HTERT RPE-1 (cell line): ENCODE results near the gene TRAF4.

Source experiments
- in situ Hi-C: fragments of 300-500 bp; cut with MboI; formaldehyde crosslinking; loops from 4 replicates; pipeline ENCODE4 v1.14.3; 2020; ENCODE audit warnings: low sequenced_read_pairs

The TRAF4 gene, protein sequence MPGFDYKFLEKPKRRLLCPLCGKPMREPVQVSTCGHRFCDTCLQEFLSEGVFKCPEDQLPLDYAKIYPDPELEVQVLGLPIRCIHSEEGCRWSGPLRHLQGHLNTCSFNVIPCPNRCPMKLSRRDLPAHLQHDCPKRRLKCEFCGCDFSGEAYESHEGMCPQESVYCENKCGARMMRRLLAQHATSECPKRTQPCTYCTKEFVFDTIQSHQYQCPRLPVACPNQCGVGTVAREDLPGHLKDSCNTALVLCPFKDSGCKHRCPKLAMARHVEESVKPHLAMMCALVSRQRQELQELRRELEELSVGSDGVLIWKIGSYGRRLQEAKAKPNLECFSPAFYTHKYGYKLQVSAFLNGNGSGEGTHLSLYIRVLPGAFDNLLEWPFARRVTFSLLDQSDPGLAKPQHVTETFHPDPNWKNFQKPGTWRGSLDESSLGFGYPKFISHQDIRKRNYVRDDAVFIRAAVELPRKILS

DNA sequence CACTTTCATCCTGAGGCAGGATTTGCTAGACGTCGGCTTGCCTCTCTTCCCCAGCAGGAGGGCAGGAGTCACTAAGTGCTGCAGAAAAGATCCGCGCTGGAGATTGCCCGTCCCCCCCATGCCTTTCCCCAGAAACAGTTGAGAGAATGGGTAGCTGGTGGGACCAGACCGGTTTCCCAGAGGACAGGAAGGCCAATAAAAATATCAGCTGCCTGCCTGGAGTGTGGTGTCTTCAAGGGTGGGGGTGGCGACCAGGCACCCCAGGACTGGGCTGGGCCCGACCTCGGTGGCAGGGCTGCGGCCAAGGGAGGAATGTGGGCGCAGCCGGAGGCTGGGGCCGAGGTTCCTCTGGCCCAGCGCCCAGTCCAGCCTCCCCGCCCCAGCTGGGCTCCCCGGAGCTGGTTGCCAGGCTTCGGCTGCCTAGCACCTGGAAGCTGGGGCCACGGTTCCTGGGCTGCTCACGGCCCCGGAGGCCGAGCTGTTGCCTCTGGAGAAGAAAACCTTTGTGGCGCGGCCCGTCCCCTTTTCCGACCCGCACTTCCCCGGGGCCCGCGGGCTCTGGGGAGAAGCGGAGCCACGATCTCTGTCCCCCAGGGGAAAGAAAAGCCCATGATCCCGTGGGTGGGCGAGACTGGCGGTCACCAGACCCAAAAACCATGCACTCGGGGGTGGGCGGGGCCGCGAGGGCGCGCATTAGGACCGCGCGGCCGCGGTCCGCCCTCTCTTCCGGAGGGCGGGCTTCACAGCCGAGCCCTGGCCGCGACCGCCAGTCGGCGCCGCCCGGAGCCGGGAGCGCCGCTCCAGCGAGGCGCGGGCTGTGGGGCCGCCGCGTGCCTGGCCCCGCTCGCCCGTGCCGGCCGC, at the start of gene TRAF4:
TSS of gene TRAF4 (plus strand) at position 769 of the 861 bp plus-strand sequence. CDS start 102 bp downstream, outside the sequence.
- in situ Hi-C loops: no loop called here

DNA sequence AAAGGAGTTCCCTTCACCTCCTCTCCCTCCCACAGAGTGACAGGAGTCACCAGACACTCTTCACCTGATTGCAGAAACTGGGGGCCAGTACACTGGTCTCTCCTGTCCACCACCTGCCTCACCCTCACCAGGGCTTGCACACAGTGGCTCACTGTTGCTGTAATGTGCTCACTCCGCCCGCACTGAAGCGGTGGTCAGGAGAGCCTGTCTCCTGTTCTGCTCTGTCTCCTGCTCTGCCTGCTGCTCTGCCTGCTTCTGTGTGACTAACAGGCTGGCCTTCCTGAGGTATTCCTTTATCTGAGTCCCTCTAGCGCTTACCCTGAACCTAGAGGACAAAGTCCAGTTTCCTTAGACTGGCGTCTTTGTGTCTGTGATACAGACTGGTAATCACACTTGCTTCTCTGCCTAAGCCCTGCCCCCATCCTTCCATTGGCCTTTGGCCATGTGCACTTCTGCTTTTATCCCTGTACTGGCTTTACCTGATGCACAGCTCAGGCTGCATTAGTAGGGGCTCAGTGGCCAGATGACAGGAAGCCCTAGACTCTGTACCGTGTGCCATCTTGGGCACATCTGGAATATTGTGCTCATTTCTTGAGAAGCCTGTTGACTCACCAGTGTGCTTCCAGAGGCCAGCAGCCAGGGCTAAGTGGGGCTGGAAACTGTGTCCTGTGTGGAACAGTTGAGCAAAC, 45.4 kb upstream of the TRAF4 start:
- in situ Hi-C loops: no loop called here

DNA sequence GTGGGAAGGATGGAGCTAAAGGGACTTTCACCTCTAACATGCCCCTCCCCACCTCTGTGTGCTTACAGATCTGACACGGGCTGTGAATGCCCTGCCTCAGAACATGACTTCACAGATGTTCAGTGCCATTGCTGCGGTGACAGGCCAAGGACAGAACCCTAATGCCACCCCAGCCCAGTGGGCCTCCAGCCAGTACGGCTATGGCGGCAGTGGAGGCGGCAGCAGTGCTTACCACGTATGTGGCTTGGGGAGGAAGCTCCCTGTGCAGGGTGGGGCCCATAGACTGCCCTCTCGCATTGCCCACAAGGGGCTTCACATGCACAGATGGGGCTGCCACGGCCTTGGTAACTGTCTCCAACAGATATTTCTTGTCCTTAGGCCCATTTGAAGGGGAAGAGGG, 43.5 kb upstream of the TRAF4 start:
- in situ Hi-C loops: no loop called here

- in situ Hi-C loops: no loop called here
Observed at GRCh38 chr17:28700830-28701492, 42.9 kb upstream of the TRAF4 start.

DNA sequence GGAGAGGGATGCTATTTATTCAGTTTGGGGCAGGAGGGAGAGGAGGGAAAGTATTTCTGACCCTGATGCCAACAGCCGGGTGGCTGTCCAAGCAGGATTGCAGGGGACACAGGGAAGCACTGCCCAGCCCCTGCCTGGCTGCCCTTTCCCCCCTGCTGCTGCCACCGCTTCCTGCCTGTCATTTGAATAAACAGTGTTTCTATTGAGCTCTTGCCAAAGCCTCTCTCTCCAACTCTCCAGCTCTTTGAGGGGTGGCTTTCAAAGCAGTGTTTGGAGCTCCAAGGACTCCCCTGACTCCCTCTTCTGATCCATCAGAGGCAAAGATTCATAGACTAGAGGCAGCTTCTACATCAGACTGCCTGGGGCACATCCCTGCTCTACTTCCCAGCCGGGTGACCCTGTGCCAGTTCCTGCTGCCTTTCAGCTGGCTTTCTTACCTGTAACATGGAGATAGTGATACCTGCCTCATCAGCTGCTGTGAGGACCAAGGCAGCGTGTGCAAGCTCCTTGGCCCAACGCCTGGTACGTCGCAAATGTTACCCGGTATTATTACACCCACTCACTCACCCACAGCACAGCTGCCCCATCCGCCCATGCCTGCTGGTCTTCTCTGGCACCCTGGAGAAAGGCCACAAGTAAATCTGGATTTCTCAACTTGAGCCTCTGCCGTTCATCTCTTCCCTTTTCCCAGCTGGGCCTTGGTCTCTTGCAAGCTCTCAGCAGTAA, 41.6 kb upstream of the TRAF4 start:
- in situ Hi-C loops: no loop called here

DNA sequence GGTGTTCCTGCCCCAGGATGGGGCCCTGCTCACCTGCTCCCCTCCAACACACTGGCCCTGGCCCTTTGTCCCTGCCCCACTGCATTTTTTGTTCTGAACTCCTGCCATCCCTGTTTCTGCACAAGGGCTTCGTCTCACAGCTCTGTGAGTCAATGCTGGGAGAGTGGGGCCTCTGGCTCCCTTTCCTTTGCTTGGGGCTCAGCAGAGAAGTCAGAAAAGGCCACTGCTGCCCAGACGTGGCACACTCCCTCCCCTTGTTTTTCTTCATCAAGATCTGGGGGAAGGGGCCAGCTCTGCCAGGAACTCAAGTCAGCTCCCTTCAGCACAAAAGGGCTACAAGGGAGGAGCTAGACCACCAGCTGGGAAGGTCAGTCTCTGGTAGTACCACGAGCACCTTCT, 41.1 kb upstream of the TRAF4 start:
- in situ Hi-C loops: no loop called here

GRCh38 chr17:28703552-28704218, 40.1 kb upstream of the TRAF4 start:
- in situ Hi-C loops: no loop called here

- in situ Hi-C loops: no loop called here
Observed at GRCh38 chr17:28704219-28704858, 39.5 kb upstream of the TRAF4 start.

GRCh38 chr17:28705074-28705659, 38.6 kb upstream of the TRAF4 start:
- in situ Hi-C loops: no loop called here

DNA sequence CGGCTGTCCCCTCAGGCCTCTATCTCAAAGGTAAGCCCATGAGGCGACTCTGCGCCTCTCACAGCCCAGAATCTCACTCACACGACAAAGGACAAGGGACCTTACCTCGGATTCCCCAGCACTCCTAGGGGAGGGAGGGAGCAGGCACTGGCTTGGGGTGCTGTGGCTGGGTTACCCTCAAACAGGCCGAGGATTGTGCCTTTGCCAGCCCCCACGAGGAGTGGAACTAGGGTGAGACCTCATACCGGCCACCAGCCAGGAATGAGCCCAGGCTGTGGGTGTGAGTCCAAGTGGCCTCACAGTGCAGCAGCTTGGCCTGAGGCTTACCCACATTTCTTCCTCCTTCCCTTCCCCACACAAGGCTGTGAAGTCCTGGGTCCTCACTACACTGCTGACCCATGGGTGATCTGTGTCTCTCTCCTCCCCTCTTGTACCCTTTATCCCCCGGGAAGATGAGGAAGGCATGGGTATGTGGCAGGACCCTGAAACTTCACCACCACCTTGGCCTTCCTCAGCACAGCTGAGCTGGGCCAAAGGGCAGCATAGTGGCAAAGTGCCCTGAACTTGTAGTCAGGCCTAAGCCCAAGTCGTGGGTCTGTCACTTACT, 38.0 kb upstream of the TRAF4 start:
- in situ Hi-C loops: no loop called here

DNA sequence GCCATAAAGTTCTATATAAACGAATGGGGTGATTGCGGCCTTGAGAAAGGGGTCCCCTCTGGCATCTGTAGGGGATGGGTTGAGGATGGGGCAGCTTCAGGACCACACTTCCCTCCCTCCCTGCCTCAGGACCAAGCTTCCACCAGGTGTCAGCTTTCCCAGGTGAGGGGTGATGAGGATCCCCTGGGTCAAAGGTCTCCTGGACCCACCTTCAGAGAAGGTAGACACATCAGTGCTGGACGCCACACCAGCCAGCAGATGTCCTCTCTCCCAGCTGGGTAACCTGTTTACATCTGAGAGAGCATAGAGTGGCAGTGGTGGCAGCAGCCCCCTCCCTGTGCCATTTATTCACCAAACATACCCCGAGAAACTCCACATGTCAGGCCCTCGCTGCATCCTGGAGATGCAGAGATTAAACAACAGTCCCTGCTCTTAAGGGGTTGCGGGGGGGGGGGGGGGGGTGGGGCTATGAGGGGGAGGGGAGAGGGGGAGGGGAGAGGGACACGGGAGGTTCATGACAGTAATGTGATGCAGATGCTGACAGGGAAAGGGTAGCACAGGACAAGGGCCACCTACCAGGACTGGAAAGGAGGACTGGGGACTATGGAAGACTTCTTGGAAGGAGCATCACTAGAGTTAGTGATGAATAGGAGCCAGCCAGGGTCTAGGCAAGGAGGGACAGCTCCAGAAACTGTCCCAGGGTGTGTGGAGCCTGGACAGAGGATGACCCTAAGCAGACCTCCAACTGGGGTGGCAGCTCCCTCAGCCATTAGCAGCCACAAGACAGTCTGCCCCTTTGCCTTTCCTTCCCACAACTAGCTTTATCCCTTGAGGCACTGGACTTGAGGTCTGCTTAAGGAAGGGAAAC, 37.1 kb upstream of the TRAF4 start:
- in situ Hi-C loops: no loop called here

- in situ Hi-C loops: no loop called here
Observed at GRCh38 chr17:28707339-28707720, 36.5 kb upstream of the TRAF4 start.

GRCh38 chr17:28710861-28711722, 32.7 kb upstream of the TRAF4 start:
- in situ Hi-C loops: no loop called here

DNA sequence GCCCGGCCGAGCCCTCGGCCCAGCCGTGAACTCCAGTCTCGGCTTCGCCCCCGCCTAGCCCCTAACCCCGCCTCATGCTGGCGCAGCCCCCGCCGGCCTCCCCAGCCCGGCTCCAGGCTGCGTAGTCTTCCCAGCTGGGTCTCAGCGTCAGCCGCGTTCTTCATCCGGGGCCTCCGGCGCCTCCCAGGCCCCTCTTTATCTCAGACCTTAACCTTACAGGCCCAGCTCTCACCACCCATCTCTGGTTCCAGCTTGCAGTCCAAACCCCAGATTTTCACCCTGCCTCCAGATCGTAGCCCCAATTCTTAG, 32.1 kb upstream of the TRAF4 start, which contains the start of gene PROCA1:
TSS of gene PROCA1 (minus strand) at position 166 of the 309 bp plus-strand sequence. CDS start 228 bp downstream, outside the sequence.
- in situ Hi-C loops: no loop called here

DNA sequence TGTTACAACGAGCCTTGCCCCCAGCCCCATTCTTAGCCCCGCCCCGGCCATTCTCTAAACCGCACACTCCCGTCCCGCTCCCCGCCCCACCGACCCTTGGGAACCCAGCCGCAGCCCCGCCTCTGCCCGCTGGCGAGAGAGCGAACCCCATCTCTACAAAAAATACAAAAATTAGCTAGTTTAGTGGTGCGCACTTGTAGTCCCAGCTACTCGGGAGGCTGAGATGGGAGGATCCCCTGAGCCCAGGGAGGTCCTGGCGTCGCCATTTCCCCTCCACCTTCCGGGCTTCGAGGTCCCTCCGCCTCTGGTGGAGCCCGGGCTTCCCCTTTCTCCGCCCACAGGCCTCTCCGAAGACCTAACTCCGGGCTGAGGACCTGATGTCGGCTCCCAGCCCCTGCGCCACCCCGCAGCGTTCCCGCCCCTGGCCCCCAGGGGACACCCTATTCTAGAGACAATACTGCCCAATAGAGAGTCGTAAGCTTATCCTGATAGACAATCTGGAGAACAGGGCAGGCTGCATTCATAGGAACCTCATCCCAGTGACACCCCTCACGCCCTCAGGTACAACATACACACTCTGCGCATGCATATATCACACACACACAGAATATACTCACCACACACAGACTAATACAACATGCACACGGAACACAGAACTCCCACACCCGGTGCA, 31.6 kb upstream of the TRAF4 start:
- in situ Hi-C loops: no loop called here
